ENCODE data around the gene KDM5B.

- TF ChIP-seq CTCF (IDR thresholded peaks at IDR 0.05), result no peak
- TF ChIP-seq POLR2A (IDR thresholded peaks at IDR 0.05), result no peak
These were observed 3.3 kb upstream of the KDM5B start for GRCh38 chr1:202811296-202812175.

Data from ovary (tissue), 3 donors.